ENCODE results near the gene HUS1B. TPM values are rescaled to one million over a fixed set of nuclear protein-coding genes. Genes with fewer than 3 reads are reported as not detected.
A peak's percentile ranks its signal among the peaks of the same experiment; 100 is the strongest.

Gene HUS1B
- total and polyA plus RNA-seq, 2 of the 13 experiments (the other 11 are each of a cell fraction or from before 2014, with no cell fraction given), result 0.18 to 0.40 TPM

DNA sequence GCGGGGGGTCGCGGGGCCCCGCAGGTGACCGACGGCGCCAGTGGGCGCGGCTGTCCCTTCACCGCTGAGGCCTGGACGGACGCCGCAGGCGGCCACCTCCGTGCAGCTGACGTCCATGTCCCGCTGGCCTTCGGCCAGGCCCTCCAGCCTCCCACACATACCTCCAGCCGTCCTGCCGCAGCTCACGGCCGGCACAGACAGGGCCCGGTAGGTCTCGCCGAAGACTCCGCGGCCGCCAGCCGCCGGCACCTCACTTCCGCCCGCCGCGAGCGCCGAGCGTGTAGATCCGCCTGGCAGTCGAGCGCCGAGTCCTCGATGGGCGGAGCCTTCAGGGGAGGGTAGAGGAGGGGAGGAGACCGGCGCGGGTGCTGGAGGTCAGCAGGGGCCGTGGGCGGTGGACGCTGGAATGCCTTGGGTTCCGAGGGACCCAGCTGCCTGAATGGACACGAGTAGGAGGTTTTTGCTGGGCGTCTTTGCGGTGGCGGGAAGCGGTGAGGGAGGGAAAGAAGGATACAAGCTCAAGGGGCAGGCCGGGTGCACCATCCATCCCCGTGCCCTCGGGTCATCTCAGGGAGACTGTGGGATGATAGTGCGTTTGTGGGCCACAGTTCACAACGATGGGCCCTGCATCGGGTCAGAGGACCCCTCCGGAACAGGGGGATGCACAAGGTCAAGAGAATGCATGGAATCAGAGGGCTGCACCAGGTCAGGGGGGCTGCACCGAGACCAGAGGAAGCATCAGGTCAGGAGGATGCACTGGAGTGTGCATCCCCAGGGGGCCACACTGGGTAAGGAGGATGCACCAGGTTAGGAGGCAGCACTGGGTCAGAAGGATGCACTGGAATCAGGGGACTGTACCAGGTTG lies 36.2 kb upstream of the HUS1B start, which contains the start of gene EXOC2 (continued):
- TF ChIP-seq, protein P1, sequence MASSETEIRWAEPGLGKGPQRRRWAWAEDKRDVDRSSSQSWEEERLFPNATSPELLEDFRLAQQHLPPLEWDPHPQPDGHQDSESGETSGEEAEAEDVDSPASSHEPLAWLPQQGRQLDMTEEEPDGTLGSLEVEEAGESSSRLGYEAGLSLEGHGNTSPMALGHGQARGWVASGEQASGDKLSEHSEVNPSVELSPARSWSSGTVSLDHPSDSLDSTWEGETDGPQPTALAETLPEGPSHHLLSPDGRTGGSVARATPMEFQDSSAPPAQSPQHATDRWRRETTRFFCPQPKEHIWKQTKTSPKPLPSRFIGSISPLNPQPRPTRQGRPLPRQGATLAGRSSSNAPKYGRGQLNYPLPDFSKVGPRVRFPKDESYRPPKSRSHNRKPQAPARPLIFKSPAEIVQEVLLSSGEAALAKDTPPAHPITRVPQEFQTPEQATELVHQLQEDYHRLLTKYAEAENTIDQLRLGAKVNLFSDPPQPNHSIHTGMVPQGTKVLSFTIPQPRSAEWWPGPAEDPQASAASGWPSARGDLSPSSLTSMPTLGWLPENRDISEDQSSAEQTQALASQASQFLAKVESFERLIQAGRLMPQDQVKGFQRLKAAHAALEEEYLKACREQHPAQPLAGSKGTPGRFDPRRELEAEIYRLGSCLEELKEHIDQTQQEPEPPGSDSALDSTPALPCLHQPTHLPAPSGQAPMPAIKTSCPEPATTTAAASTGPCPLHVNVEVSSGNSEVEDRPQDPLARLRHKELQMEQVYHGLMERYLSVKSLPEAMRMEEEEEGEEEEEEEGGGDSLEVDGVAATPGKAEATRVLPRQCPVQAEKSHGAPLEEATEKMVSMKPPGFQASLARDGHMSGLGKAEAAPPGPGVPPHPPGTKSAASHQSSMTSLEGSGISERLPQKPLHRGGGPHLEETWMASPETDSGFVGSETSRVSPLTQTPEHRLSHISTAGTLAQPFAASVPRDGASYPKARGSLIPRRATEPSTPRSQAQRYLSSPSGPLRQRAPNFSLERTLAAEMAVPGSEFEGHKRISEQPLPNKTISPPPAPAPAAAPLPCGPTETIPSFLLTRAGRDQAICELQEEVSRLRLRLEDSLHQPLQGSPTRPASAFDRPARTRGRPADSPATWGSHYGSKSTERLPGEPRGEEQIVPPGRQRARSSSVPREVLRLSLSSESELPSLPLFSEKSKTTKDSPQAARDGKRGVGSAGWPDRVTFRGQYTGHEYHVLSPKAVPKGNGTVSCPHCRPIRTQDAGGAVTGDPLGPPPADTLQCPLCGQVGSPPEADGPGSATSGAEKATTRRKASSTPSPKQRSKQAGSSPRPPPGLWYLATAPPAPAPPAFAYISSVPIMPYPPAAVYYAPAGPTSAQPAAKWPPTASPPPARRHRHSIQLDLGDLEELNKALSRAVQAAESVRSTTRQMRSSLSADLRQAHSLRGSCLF (CRISPR knock-in tag; IDR thresholded peaks at IDR 0.05; ENCODE audit: borderline replicate concordance), result 0 out of 2 replicates have a peak, but pooled peaks have one; percentile 69
- TF ChIP-seq ZKSCAN8 (CRISPR knock-in tag; IDR thresholded peaks at IDR 0.05; ENCODE audit: borderline replicate concordance) (peak; percentile 78), EEA1 (CRISPR knock-in tag; IDR thresholded peaks at IDR 0.05; ENCODE audit: borderline replicate concordance) (peak; percentile 84; the same call in 1 of the 2 replicates), ZNF547 (CRISPR knock-in tag; IDR thresholded peaks at IDR 0.05) (peak; percentile 48; the same call in 1 of the 2 replicates), ZNF3 (CRISPR knock-in tag; IDR thresholded peaks at IDR 0.05) (no peak), PRPF4 (IDR thresholded peaks at IDR 0.05; ENCODE audit: low read depth, low read length, poor library complexity, severe bottlenecking) (no peak), ZNF180 (CRISPR knock-in tag; IDR thresholded peaks at IDR 0.05; ENCODE audit: borderline replicate concordance, low read depth) (0 out of 2 replicates have a peak, but pooled peaks have one; percentile 72), ZNF75D (CRISPR knock-in tag; IDR thresholded peaks at IDR 0.05; ENCODE audit: borderline replicate concordance) (no peak), ZNF343 (CRISPR knock-in tag; IDR thresholded peaks at IDR 0.05) (no peak; the same call in 1 of the 2 replicates), ZSCAN25 (CRISPR knock-in tag; IDR thresholded peaks at IDR 0.05) (peak; percentile 71), ZNF883 (CRISPR knock-in tag; IDR thresholded peaks at IDR 0.05; ENCODE audit: not compliant biosample characterization) (peak; percentile 79), ZNF335 (CRISPR knock-in tag; IDR thresholded peaks at IDR 0.05) (peak; percentile 76), TGIF2 (CRISPR knock-in tag; IDR thresholded peaks at IDR 0.05) (peak; percentile 95)
- TF ChIP-seq, protein P2, sequence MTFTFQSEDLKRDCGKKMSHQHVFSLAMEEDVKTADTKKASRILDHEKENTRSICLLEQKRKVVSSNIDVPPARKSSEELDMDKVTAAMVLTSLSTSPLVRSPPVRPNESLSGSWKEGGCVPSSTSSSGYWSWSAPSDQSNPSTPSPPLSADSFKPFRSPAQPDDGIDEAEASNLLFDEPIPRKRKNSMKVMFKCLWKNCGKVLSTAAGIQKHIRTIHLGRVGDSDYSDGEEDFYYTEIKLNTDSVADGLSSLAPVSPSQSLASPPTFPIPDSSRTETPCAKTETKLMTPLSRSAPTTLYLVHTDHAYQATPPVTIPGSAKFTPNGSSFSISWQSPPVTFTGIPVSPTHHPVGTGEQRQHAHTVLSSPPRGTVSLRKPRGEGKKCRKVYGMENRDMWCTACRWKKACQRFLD (CRISPR knock-in tag; IDR thresholded peaks at IDR 0.05; ENCODE audit: borderline replicate concordance), result peak; percentile 75; the same call in 1 of the 2 replicates
- TF ChIP-seq, protein P3, sequence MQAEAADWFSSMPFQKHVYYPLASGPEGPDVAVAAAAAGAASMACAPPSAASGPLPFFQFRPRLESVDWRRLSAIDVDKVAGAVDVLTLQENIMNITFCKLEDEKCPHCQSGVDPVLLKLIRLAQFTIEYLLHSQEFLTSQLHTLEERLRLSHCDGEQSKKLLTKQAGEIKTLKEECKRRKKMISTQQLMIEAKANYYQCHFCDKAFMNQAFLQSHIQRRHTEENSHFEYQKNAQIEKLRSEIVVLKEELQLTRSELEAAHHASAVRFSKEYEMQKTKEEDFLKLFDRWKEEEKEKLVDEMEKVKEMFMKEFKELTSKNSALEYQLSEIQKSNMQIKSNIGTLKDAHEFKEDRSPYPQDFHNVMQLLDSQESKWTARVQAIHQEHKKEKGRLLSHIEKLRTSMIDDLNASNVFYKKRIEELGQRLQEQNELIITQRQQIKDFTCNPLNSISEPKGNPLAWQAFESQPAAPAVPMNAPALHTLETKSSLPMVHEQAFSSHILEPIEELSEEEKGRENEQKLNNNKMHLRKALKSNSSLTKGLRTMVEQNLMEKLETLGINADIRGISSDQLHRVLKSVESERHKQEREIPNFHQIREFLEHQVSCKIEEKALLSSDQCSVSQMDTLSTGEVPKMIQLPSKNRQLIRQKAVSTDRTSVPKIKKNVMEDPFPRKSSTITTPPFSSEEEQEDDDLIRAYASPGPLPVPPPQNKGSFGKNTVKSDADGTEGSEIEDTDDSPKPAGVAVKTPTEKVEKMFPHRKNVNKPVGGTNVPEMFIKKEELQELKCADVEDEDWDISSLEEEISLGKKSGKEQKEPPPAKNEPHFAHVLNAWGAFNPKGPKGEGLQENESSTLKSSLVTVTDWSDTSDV (CRISPR knock-in tag; IDR thresholded peaks at IDR 0.05), result peak; percentile 63; the same call in 1 of the 2 replicates
- TF ChIP-seq, protein P4, sequence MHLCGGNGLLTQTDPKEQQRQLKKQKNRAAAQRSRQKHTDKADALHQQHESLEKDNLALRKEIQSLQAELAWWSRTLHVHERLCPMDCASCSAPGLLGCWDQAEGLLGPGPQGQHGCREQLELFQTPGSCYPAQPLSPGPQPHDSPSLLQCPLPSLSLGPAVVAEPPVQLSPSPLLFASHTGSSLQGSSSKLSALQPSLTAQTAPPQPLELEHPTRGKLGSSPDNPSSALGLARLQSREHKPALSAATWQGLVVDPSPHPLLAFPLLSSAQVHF (CRISPR knock-in tag; IDR thresholded peaks at IDR 0.05), result peak; percentile 92; the same call in 1 of the 2 replicates
